ENCODE data around the gene CACNA1C. TPM values are rescaled to one million over a fixed set of nuclear protein-coding genes. Genes with fewer than 3 reads are reported as not detected.

The CACNA1C gene
- total RNA-seq, 2 experiments from 2014 or later: 0.69 to 1.4 TPM

- Histone ChIP-seq H2AFZ (ENCODE audit: low read length) (peak overlapping the region; percentile 82; the same call in 1 of the 2 replicates), H3K4me1 (ENCODE audit: insufficient read depth, low read length, poor library complexity, severe bottlenecking) (peaks cover 60% of the 10 kb centered on the region), H3K4me3 (ENCODE audit: low read depth, low read length, poor library complexity, severe bottlenecking) (no peak overlapping the region), H3K79me2 (ENCODE audit: insufficient read depth, low read depth, low read length) (no peaks in the 10 kb centered on the region), H4K20me1 (ENCODE audit: insufficient read depth, low read length) (no peaks in the 10 kb centered on the region), H3K27ac (ENCODE audit: low read depth, low read length, poor library complexity, severe bottlenecking) (no peak overlapping the region), H3K9me2 (ENCODE audit: insufficient read depth, low read length) (no peaks in the 10 kb centered on the region), H3K36me3 (ENCODE audit: insufficient read depth, low read length) (no peaks in the 10 kb centered on the region), H3K9me3 (ENCODE audit: low read length) (no peaks in the 10 kb centered on the region; the same call in 1 of the 2 replicates), H3K4me2 (ENCODE audit: low read length) (peak overlapping the region; percentile 14; the same call in 1 of the 2 replicates)
- intact Hi-C loops (cut with micrococcal nuclease; ENCODE audit: unreplicated experiment): loop anchor here (5.0 kb wide), 1 partner anchor 287 kb away; no protein-coding TSS in a partner anchor
- TF ChIP-seq, protein P1, sequence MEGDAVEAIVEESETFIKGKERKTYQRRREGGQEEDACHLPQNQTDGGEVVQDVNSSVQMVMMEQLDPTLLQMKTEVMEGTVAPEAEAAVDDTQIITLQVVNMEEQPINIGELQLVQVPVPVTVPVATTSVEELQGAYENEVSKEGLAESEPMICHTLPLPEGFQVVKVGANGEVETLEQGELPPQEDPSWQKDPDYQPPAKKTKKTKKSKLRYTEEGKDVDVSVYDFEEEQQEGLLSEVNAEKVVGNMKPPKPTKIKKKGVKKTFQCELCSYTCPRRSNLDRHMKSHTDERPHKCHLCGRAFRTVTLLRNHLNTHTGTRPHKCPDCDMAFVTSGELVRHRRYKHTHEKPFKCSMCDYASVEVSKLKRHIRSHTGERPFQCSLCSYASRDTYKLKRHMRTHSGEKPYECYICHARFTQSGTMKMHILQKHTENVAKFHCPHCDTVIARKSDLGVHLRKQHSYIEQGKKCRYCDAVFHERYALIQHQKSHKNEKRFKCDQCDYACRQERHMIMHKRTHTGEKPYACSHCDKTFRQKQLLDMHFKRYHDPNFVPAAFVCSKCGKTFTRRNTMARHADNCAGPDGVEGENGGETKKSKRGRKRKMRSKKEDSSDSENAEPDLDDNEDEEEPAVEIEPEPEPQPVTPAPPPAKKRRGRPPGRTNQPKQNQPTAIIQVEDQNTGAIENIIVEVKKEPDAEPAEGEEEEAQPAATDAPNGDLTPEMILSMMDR (conservative IDR thresholded peaks at IDR 0.05; ENCODE audit: low read length): no peak
- TF ChIP-seq EZH2phosphoT487 (IDR thresholded peaks at IDR 0.05; ENCODE audit: borderline replicate concordance, low read depth, low read length): no peak
- CTCF ChIA-PET (ENCODE audit: unreplicated experiment): no interaction called here
- no TSS peak for BruUV-seq (replicated peaks)
- DNase-seq (ENCODE audit: low spot score): peak; percentile 45
- POLR2A ChIA-PET: no interaction called here
Measured at GRCh38 chr12:2294651-2295475, 242.1 kb downstream of the CACNA1C start.

DNA sequence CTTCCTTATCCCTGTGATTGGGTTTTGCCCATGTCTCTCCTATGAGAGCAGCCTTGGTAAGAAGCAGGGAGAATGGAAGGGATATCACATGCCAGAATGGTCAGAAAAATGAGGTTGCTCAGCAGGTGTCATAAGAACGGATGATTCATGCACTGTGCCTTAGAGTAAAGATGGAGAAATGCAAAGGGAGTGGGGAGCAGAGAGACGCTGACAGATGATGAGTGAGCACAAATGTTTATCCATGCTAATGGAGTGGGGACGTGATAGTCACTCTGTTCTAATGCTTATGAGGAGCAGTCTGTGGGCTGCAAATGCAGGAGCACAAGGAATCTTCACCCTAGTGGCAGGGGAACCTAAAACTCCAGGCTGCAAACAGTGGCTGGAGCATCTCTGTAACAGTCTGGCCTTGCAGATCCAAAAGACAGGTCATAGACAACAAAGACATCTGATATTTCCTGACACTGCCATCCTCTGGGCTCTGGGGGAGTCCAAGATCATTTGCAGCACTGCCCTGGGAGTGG lies 243.2 kb downstream of the CACNA1C start:
- peak overlapping the region; percentile 80 for H3K27ac ChIP-seq (ENCODE audit: low read depth, low read length, poor library complexity, severe bottlenecking)
- no peaks in the 10 kb centered on the region; the same call in 1 of the 2 replicates for H3K9me3 ChIP-seq (ENCODE audit: low read length)
- ChIA-PET CTCF (ENCODE audit: unreplicated experiment) (no interaction called here), POLR2A (no interaction called here)
- H3K4me2 ChIP-seq (ENCODE audit: low read length): peak overlapping the region; percentile 79
- BruUV-seq (replicated peaks): no TSS peak
- TF ChIP-seq, protein P1 (conservative IDR thresholded peaks at IDR 0.05; ENCODE audit: low read length): no peak
- no peak for TF ChIP-seq EZH2phosphoT487 (IDR thresholded peaks at IDR 0.05; ENCODE audit: borderline replicate concordance, low read depth, low read length)
- H3K79me2 ChIP-seq (ENCODE audit: insufficient read depth, low read depth, low read length): no peaks in the 10 kb centered on the region
- H3K36me3 ChIP-seq (ENCODE audit: insufficient read depth, low read length): no peaks in the 10 kb centered on the region
- H4K20me1 ChIP-seq (ENCODE audit: insufficient read depth, low read length): no peaks in the 10 kb centered on the region
- peaks cover 69% of the 10 kb centered on the region for H3K4me1 ChIP-seq (ENCODE audit: insufficient read depth, low read length, poor library complexity, severe bottlenecking)
- peak overlapping the region; percentile 82 for H2AFZ ChIP-seq (ENCODE audit: low read length)
- H3K9me2 ChIP-seq (ENCODE audit: insufficient read depth, low read length): no peaks in the 10 kb centered on the region
- intact Hi-C loops (cut with micrococcal nuclease; ENCODE audit: unreplicated experiment): no loop called here
- no peak overlapping the region for H3K4me3 ChIP-seq (ENCODE audit: low read depth, low read length, poor library complexity, severe bottlenecking)
- DNase-seq (ENCODE audit: low spot score): peak; percentile 16

- Histone ChIP-seq H3K4me1 (ENCODE audit: insufficient read depth, low read length, poor library complexity, severe bottlenecking) (peaks cover 73% of the 10 kb centered on the region), H2AFZ (ENCODE audit: low read length) (peak overlapping the region; percentile 82), H3K9me3 (ENCODE audit: low read length) (no peaks in the 10 kb centered on the region; the same call in 1 of the 2 replicates), H3K27ac (ENCODE audit: low read depth, low read length, poor library complexity, severe bottlenecking) (peak overlapping the region; percentile 80), H3K79me2 (ENCODE audit: insufficient read depth, low read depth, low read length) (no peaks in the 10 kb centered on the region), H4K20me1 (ENCODE audit: insufficient read depth, low read length) (no peaks in the 10 kb centered on the region), H3K36me3 (ENCODE audit: insufficient read depth, low read length) (no peaks in the 10 kb centered on the region), H3K9me2 (ENCODE audit: insufficient read depth, low read length) (no peaks in the 10 kb centered on the region), H3K4me3 (ENCODE audit: low read depth, low read length, poor library complexity, severe bottlenecking) (peak overlapping the region; percentile 50), H3K4me2 (ENCODE audit: low read length) (peak overlapping the region; percentile 79)
- ChIA-PET POLR2A (no interaction called here), CTCF (ENCODE audit: unreplicated experiment) (interaction anchor here (1.0 kb wide), 1 partner anchor 13 kb away, joined by 4 read pairs; no protein-coding TSS in a partner anchor)
- BruUV-seq (replicated peaks): no TSS peak
- intact Hi-C loops (cut with micrococcal nuclease; ENCODE audit: unreplicated experiment): no loop called here
- peak; percentile 16 for DNase-seq (ENCODE audit: low spot score)
- TF ChIP-seq EZH2phosphoT487 (IDR thresholded peaks at IDR 0.05; ENCODE audit: borderline replicate concordance, low read depth, low read length): no peak
- TF ChIP-seq, protein P1 (conservative IDR thresholded peaks at IDR 0.05; ENCODE audit: low read length): no peak
Measured at GRCh38 chr12:2297004-2297403, 244.2 kb downstream of the CACNA1C start.
